ENCODE data around the gene CALY.

CALY gene

GRCh38 chr10:133351408-133352318 is 15.0 kb upstream of the CALY start:
- DNase-seq (ENCODE audit: low read depth in 3 of 3, low spot score in 1 of 3), result no peak

- DNase-seq (ENCODE audit: low read depth in 3 of 3, low spot score in 1 of 3), result no peak
These were observed 14.2 kb upstream of the CALY start for GRCh38 chr10:133350950-133351329.

- DNase-seq (ENCODE audit: low read depth in 3 of 3, low spot score in 1 of 3), result no peak
These were observed 13.7 kb upstream of the CALY start for GRCh38 chr10:133350283-133350949.

GRCh38 chr10:133349577-133350011 is 12.9 kb upstream of the CALY start:
- no peak for DNase-seq (ENCODE audit: low read depth in 3 of 3, low spot score in 1 of 3)

- DNase-seq (ENCODE audit: low read depth in 3 of 3, low spot score in 1 of 3), result no peak
These were observed 12.5 kb upstream of the CALY start for GRCh38 chr10:133349160-133349568.

- DNase-seq (ENCODE audit: low read depth in 3 of 3, low spot score in 1 of 3), result no peak
These were observed 11.2 kb upstream of the CALY start for GRCh38 chr10:133347710-133348517.

GRCh38 chr10:133346413-133346812 is 9.7 kb upstream of the CALY start:
- no peak for DNase-seq (ENCODE audit: low read depth in 3 of 3, low spot score in 1 of 3)

GRCh38 chr10:133344236-133344635 is 7.5 kb upstream of the CALY start:
- DNase-seq (ENCODE audit: low read depth in 3 of 3, low spot score in 1 of 3), result no peak

GRCh38 chr10:133343558-133343957 is 6.9 kb upstream of the CALY start:
- DNase-seq (ENCODE audit: low read depth in 3 of 3, low spot score in 1 of 3), result no peak

- DNase-seq (ENCODE audit: low read depth in 3 of 3, low spot score in 1 of 3), result no peak
These were observed 6.2 kb upstream of the CALY start for GRCh38 chr10:133342942-133343341.

- DNase-seq (ENCODE audit: low read depth in 3 of 3, low spot score in 1 of 3), result no peak
These were observed 5.3 kb upstream of the CALY start for GRCh38 chr10:133341983-133342382.

- no peak for DNase-seq (ENCODE audit: low read depth in 3 of 3, low spot score in 1 of 3)
These were observed 3.1 kb upstream of the CALY start for GRCh38 chr10:133339708-133340380.

GRCh38 chr10:133338080-133339071 is 1.7 kb upstream of the CALY start:
- DNase-seq (ENCODE audit: low read depth in 3 of 3, low spot score in 1 of 3), result no peak

GRCh38 chr10:133337370-133337725 is 652 bp upstream of the CALY start:
- DNase-seq (ENCODE audit: low read depth in 3 of 3, low spot score in 1 of 3), result no peak

GRCh38 chr10:133336118-133336576 is 549 bp downstream of the CALY start:
- no peak for DNase-seq (ENCODE audit: low read depth in 3 of 3, low spot score in 1 of 3)

- DNase-seq (ENCODE audit: low read depth in 3 of 3, low spot score in 1 of 3), result peak; percentile 45 to 58 (median 51)
These were observed 1.2 kb downstream of the CALY start for GRCh38 chr10:133335246-133336117.

GRCh38 chr10:133334503-133335245 is 2.0 kb downstream of the CALY start:
- DNase-seq (ENCODE audit: low read depth in 3 of 3, low spot score in 1 of 3), result no peak
